ENCODE data around the gene XPNPEP2. TPM values are rescaled to one million over a fixed set of nuclear protein-coding genes. Genes with fewer than 3 reads are reported as not detected.

The XPNPEP2 gene
- total RNA-seq, 4 donors from 2014 or later, result 3.2 to 52.0 (median 34.1) TPM

DNA sequence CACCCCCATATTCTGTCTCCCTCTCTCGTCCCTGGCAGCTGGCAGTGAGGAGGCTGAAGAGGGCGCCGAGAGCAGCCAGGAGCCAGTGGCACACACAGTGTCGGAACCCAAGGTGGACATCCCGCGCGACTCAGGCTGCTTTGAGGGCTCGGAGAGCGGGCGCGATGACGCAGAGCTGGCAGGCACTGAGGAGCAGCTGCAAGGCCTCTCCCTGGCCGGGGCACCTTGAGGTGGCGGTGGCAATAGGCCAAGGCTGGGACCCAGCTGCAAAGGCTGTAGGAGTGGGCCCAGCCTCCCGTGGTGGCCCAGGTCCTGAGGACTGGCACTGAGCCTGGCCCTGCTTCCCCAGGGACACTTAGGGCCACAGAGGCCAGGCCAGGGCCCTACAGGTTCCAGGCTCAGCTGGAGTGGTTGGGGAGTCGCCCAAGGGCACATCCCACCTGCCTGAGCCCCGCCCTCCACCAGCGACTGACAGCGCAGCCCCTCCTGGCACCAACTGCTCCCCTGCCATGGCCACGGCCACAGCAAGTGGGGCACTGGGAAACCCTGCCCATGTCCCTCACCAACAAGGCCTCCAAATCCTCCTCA, 54.9 kb downstream of the XPNPEP2 start:
- Histone ChIP-seq H3K9me3 (no peaks in the 10 kb centered on the region), H3K27me3 (no peaks in the 10 kb centered on the region), H3K4me1 (no peaks in the 10 kb centered on the region), H3K36me3 (no peaks in the 10 kb centered on the region), H3K4me3 (no peak overlapping the region), H3K27ac (no peak overlapping the region)
- TF ChIP-seq CTCF (IDR thresholded peaks at IDR 0.05) (no peak), POLR2A (IDR thresholded peaks at IDR 0.05) (no peak), EP300 (IDR thresholded peaks at IDR 0.05; ENCODE audit: low read depth) (no peak), POLR2AphosphoS5 (IDR thresholded peaks at IDR 0.05) (no peak)
- WGBS, 2 donors (ENCODE audit: low coverage in 1 of 2), result 85% methylated on average over 18 of the region's 20 CpGs; no CpG with 5 or more reads in 1 of the 2 donors
- in situ Hi-C loops (cut with MboI; ENCODE audit: low pct_ligation_motif_present in 1 of 4, low pct_unique_long_range_greater_than_20kb in 1 of 4, low sequenced_read_pairs in 3 of 4) (no loop called here), intact Hi-C loops (cut with DNase I; ENCODE audit: low total_unique reads) (no loop called here)
- no peak for DNase-seq

GRCh38 chrX:129795584-129795983, 56.8 kb downstream of the XPNPEP2 start:
- H3K4me1 ChIP-seq, result no peaks in the 10 kb centered on the region
- H3K27me3 ChIP-seq, result no peaks in the 10 kb centered on the region
- H3K9me3 ChIP-seq, result no peaks in the 10 kb centered on the region
- TF ChIP-seq CTCF (IDR thresholded peaks at IDR 0.05) (no peak), EP300 (IDR thresholded peaks at IDR 0.05; ENCODE audit: low read depth) (no peak), POLR2A (IDR thresholded peaks at IDR 0.05) (no peak), POLR2AphosphoS5 (IDR thresholded peaks at IDR 0.05) (no peak)
- 75% methylated on average over 1 of the region's 1 CpG; no CpG with 5 or more reads in 1 of the 2 donors for WGBS, 2 donors (ENCODE audit: low coverage in 1 of 2)
- H3K27ac ChIP-seq, result no peak overlapping the region
- in situ Hi-C loops (cut with MboI; ENCODE audit: low pct_ligation_motif_present in 1 of 4, low pct_unique_long_range_greater_than_20kb in 1 of 4, low sequenced_read_pairs in 3 of 4) (no loop called here), intact Hi-C loops (cut with DNase I; ENCODE audit: low total_unique reads) (no loop called here)
- H3K4me3 ChIP-seq, result no peak overlapping the region
- no peaks in the 10 kb centered on the region for H3K36me3 ChIP-seq
- DNase-seq, result no peak

DNA sequence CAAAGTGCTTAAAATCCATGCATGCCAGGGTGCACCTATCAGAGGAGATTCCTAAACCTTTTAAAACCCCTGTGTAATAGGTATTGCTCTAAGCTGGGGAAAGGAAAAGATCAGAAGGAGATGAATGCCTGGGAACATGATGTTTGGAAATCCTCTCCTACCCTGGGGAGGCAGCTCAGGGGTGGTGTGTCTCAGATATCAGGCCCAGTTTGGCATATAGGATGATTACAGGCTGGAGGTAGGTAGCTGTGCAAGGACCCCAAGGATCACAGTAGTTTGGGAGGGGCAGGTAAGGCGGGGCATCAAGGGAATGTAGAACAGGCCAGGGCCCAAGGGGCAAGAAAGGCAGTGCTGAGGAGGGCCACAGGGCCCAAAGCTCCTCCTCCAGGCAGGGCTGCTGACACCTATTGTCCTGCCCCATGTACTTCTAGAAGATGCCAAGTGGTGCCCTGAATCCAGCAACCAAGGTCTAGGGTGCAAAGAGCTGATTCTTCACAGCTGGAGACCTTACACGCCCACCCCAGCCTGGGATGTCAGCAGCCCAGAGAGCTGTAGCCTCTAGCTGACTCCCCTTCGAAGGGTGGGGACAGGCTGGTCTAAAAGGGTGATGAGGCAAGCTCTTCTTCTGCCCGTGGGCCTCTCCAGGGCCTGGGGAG, 58.6 kb downstream of the XPNPEP2 start:
- no peak overlapping the region for H3K4me3 ChIP-seq
- TF ChIP-seq CTCF (IDR thresholded peaks at IDR 0.05) (no peak), EP300 (IDR thresholded peaks at IDR 0.05; ENCODE audit: low read depth) (no peak), POLR2AphosphoS5 (IDR thresholded peaks at IDR 0.05) (no peak), POLR2A (IDR thresholded peaks at IDR 0.05) (no peak)
- no peaks in the 10 kb centered on the region for H3K27me3 ChIP-seq
- in situ Hi-C loops (cut with MboI; ENCODE audit: low pct_ligation_motif_present in 1 of 4, low pct_unique_long_range_greater_than_20kb in 1 of 4, low sequenced_read_pairs in 3 of 4) (no loop called here), intact Hi-C loops (cut with DNase I; ENCODE audit: low total_unique reads) (no loop called here)
- H3K27ac ChIP-seq, result no peak overlapping the region
- DNase-seq, result no peak
- H3K9me3 ChIP-seq, result no peaks in the 10 kb centered on the region
- no peaks in the 10 kb centered on the region for H3K4me1 ChIP-seq
- H3K36me3 ChIP-seq, result no peaks in the 10 kb centered on the region
- WGBS, 2 donors (ENCODE audit: low coverage in 1 of 2), result 91% methylated on average over 4 of the region's 4 CpGs; no CpG with 5 or more reads in 1 of the 2 donors

GRCh38 chrX:129798456-129798855, 59.7 kb downstream of the XPNPEP2 start:
- Histone ChIP-seq H3K4me1 (no peaks in the 10 kb centered on the region), H3K4me3 (no peak overlapping the region), H3K36me3 (no peaks in the 10 kb centered on the region), H3K27ac (no peak overlapping the region), H3K9me3 (no peaks in the 10 kb centered on the region), H3K27me3 (no peaks in the 10 kb centered on the region)
- intact Hi-C loops (cut with DNase I; ENCODE audit: low total_unique reads) (no loop called here), in situ Hi-C loops (cut with MboI; ENCODE audit: low pct_ligation_motif_present in 1 of 4, low pct_unique_long_range_greater_than_20kb in 1 of 4, low sequenced_read_pairs in 3 of 4) (no loop called here)
- DNase-seq, result no peak
- TF ChIP-seq CTCF (IDR thresholded peaks at IDR 0.05) (no peak), POLR2A (IDR thresholded peaks at IDR 0.05) (no peak), EP300 (IDR thresholded peaks at IDR 0.05; ENCODE audit: low read depth) (no peak), POLR2AphosphoS5 (IDR thresholded peaks at IDR 0.05) (no peak)
- 98% methylated on average over 3 of the region's 3 CpGs; no CpG with 5 or more reads in 1 of the 2 donors for WGBS, 2 donors (ENCODE audit: low coverage in 1 of 2)
